HG03280 (cell line): ENCODE results near the gene GBA3.

Experiments
- ATAC-seq: cut with Tn5 transposase; IDR thresholded peaks from one replicate; pipeline ENCODE4 v1.9.1; 2021; ENCODE audit warnings: mild to moderate bottlenecking, moderate library complexity; ENCODE audit not compliant: unreplicated experiment

GBA3 gene

DNA sequence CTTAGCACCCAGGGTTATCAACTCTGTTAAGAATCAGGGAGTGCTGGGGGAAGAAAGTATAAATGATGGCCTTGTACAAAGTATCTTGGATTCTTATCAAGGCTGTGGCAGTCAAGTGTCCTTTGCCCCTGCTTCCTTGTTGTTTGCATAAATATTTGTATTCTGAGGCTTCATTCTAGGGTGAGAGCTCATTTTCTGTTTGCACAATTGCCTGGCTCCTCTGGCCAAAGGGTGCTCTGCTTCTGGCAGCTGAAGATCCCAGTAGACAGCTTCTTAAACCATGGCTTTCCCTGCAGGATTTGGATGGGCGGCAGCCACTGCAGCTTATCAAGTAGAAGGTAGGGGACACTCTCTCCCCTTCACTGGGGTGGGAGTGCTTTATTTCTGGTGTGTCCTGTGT is at the start of gene GBA3:
Gene GBA3, plus strand, starts transcription at position 202 of the 400 bp plus-strand sequence.
- ATAC-seq: no peak

DNA sequence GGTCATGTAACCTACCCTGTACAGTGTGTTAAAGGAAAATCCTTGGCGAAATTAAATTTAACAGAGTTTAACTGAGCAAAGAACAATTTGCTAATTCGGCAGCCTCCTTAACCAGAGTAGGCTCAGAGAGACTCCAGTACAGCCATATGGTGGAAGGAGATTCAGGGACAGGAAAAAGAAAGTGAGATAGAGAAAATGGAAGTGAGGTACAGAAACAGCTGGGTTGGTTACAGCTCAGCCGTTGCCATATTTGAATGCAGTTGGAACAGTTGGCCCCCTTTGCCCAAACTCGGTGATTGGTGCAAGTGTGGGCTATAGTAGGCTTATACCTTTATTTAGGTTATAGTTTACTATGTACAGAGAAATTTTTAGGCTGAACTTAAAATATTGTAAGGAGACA is 48.8 kb upstream of the GBA3 start:
- no peak for ATAC-seq

DNA sequence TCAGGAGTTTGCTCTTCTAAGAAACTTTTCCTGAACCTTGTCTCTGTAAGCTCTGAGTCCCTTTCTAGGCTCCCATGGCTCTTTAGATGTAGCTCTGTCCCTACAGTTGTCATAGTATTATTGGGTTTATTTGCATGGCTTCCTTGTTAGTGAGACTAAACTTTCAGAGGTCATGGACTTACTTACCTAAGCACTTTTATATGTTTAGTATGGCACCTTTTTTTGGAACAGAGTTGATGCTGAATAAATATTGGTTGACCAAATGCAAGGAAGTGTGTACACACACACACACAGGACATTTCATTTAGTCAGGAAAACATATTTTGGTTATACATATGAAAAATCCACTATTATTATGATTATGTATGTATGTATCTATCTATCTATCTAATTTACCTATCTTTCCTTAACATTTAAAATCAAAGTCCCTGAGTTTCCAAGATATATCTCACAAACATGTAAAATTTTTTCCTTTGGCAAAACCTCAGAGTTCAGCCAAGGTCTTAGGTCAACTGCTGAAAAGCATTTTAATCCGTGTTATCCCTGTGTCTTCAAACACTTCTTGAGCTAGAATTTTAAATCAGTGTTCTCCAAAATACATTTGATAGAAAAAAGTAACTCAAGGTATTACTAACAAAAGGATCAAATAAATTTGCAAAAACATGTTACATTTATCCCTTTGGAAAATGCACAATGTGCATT is 47.1 kb upstream of the GBA3 start:
- no peak for ATAC-seq

DNA sequence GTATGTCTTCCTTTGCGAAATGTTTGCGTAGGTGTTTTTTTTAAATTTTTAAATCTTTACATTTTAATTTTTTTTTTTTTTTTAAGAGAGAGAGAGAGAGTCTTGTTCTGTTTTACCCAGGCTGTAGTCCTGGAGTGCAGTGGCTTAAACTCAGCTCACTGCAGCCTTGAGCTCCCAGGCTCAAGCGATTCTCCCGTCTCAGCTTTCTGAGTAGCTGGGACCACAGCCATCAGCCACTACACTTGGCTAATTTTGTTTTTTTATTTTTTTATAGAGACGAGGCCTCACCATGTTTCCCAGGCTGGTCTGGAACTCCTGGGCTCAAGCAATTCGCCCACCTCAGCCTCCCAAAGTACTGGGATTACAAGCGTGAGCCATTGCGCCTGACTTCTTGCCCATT is 43.7 kb upstream of the GBA3 start:
- no peak for ATAC-seq

DNA sequence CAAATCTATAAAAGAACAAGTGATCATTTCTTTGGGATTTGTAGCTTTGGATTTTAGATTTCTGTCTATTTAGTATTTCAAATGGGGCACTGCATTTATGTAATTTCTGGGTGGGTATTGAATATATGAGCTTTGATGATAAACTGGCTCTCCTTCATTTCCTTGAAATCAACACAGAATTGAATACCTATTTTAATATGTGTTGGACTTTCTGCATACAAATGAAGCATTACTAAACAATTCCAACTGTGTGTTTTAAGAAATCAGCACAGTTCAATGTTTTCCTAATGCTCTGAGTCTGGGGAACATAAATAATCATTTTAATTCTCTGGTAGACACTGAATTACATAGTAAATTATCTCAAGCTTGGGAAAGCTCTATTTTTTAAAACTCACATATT is 42.0 kb upstream of the GBA3 start:
- no peak for ATAC-seq

DNA sequence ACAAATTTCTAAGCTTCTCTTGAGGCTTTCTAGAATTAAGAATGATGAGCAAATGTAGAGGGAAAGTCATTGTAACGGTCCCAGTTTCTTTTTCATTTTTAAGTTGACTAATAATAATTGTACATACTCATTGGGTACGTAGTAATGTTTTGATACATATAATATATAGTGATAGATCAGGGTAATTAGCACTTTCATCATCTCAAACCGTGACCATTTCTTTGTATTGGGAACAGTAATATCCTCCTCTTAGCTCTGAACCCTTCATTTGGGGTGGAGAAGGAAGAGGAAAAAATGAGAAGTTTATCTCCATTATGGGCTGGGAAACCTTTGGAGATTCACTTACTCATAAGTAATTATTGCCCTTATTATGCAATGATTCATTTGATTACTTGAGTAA is 39.0 kb upstream of the GBA3 start:
- no peak for ATAC-seq

DNA sequence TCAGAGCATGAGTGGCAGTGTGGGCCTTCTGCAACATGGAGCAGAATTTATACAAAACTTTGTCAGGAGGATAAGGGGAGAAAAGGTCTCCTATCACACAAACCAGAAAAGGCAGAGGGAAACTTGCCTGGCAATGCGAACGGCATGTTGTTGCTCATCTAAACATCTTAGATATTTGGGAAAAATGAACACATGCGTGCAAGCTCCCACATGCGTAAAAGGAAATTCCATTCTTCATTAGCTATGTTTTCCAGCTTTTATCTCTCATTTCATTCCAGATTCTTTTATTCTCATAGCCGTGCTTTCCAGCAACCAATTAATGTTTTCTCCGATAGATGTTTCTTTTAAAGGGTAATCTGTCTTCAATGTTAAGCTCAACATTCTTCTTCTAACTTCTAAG is 31.3 kb upstream of the GBA3 start:
- no peak for ATAC-seq

DNA sequence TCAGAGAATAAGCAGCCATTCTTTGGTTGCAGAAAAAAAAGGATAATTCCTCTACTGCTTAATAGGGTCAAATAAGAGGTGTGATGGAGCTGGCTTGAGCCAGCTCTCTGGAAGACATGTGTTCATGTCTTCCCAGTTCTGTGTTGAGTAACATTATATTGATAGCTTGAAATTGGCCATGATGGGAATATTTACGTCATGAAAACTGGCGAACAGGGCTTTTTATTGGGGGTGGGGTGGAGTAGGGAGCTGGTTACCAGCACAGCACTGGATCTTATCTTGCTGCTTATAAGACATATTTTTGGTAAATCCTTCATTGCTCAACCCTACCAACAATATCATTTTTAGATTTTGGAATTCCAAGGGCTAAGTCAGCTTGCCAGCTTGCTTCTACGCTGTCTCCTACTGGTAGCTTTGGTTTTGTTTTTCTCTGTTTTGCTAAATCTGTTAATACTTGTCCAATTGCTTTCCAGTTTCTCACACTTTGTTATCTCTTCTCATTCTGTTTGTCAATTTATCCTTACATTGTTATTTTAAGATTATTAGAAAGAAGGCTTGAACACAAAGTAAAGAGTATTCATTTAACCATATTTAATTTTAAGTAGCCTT is 25.3 kb upstream of the GBA3 start:
- ATAC-seq: no peak

DNA sequence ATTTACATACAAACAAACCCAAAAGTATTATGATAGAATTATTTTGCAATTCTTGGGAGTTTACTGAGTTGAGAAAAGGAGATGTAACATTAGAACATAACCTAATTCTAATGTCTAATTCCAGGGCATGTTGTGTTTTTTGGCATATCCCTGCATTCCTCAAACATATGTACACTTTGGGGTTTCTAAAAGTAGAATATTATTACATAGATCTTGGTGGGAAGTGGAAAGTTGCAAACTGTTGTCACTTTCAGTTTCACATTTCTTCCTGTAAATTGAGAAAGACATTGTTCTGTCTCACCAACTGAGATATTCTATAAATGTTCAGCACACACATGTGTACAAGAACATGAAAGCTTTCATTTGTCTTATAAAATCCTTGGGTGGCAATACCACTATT is 24.4 kb upstream of the GBA3 start:
- no peak for ATAC-seq

DNA sequence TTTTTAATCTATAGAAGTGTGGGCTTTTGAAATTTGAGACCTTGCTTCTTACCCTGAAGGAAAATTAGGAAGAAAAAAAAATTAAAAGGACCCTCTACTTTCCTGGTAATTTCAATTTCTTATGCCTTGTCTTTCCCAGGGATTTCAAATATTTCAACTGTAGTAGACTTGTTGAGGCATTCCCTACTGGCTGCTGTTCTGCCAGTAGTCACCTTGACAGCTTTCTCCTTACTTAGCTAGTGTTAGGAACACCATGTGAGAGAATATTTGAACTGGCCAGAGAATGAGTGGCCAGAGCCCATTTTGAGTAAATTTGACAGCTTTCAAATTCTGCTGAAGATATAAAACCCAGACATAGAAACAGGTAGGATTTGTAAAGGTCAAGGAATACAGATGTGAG is 24.0 kb upstream of the GBA3 start:
- ATAC-seq: no peak

DNA sequence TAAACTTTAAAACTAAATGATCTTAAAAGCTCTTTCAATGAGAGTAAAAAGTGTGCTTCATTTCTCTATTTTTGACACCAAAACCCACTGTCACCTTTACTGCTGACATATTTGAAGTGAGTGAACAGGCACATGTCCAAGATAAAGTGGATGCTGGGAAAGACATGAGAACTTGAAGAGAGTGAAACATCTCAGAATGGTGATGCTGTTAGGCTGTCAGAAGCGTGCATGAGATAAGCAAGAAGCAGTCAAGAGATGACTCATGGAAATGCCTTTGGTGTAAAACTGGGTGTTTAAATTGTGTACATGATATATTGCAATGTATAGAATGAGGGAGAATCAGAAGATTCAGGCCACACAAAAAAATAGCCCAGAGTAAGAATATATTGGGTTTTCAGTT is 21.8 kb upstream of the GBA3 start:
- ATAC-seq: no peak

DNA sequence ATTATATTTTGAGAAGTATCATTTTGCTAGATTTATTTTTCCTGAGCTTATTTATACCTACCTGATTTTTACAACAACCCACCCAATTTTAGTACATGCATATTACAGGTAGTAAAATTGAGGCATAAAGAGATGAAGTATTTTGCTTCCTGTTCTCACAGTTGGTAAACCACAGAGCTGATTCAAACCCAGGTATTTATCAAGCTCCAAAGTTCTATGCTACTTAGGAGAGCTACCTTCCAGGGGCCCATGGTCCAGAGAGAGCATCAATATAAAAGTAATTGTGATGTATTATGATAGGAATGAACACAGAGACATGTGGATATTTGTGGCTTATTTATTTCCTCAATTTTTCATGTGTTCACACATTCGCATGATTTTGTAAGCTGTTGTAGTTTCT is 20.2 kb upstream of the GBA3 start:
- no peak for ATAC-seq

DNA sequence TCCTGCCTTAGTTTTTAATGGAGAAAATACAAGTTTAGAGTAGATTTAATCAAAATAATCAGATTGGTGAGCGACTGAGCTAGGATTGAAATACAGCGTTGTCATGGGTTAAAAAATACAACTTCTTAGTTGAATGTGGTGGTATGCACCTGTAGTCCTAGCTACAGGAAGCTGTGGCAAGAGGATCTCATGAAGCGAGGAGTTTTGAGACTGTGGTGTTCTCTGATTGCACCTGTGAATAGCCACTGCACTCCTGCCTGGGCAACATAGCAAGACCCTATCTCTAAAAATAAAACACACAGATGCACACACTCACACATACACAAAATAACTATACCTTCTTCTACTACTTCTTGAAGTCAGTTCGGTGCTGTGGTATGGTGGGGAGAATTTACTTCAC is 19.8 kb upstream of the GBA3 start:
- no peak for ATAC-seq

DNA sequence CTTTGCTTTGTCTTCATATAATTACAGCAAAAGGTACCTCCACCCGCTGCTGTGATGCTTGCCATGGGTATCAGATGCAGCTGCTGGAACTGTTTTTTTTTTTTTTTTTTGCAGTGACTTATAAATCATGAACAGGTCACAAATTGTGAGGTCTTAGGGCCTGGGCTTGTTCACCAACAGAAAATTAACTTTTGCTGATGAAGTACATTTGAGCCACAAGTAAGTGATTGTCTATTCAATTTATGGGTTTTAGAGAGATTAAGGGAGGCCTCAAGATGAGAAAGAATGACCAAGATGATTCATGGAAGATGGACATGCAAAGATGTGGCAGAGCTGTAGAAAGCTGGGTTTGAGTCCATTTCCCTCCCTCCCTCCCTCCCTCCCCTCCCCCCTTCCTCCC is 18.0 kb upstream of the GBA3 start:
- ATAC-seq: no peak

DNA sequence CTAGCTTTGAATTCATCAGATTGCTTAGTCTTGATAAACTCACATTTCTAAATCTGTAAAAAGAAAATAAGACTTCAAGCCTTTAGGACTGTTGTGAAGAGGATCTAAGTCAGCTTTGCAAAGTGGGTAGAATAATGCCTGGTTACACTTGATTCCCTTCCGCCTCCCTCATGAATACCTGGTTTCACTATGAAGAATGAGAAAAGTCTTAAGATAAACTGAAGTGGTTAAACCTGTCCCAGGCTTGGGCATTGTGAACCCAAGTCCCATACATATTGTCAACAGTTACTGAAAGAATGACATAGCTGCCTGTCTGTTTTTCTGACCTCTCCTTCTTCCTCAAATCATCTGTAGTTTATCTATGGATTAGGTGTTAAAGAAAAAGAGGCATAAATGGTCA is 16.7 kb upstream of the GBA3 start:
- no peak for ATAC-seq

DNA sequence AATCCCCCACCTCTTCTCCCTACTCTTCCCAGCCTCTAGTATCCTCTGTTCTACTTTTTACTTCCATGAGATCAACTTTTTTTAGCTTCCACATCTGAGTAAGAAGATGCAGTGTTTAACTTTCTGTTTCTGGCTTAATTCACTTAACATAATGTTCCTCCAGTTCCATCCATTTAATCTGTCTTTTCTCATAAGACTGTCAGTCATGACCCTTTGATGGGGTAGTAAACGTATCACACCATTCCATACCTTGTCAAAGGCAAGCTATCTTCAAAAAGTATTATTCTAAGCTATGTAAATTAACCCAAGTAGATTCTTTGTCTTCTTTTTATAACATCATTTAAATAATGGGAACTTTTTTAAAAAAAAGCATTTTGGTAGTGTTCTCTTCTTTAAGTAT is 15.0 kb upstream of the GBA3 start:
- ATAC-seq: no peak

DNA sequence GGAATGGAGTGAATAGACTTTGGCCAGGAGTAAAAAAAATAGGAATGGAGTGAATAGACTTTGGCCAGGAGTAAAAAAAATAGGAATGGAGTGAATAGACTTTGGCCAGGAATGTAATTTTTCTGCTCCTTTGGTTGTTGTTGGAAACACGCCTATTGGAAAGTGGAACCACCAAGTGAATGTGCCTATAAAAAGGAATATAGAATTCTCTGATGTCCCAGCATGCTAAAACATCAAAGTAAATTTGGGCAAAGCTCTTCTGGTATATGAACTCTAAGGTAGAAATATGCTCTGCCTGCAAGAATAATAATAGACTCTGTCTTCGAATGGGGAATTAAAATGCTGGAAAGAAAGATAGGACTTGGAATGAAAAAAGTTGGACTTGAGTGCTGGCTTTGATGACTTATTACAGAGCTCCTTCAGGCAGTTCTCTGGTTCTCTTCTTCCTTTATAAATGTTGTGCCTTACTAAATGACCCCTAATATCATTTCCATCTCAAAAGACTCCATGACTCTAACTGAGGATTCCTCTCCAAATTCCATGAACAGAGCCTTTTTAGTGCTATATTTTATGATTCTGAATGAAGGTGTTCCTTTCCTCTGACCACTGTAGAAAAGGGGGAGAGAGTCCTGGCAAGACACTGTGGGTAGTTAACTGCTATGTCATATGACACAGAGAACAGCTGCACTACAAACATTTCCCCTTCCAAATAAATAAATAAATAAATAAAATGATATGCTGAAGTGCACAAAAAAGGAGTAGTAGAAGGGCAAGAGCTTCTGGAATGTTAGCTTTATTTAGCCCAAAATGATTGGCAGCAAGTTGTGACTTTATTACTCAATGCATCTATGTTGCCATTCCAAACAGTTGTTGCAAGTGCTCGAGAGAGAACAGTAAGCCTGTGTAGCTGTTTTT is 13.5 kb upstream of the GBA3 start:
- ATAC-seq: no peak

DNA sequence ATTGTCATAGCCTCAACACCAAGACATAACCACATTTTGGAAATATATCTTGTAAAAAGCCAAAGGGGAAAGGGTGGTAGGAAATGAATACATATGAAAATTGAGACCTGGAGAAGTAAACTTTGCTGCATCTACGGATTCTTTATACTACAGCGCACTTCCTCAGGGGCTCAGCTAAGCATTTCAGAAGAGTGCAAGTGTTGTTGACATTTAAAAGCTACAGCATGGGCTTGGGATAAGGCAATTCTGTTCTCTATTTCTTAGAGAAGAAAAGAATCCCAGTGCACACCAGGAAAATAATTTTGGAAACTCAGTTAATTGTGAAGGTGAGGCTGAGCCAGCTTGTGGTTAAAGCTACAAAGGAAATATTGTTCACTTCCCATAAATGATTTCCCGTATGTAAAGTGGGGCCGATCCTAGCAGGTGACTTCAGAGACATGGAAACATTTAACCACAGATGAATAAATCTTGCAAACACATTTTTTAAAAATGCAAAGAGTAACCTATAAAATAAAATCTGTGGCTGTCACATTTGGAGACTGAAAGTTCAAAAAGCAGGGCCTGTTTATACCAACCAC is 12.6 kb upstream of the GBA3 start:
- ATAC-seq: no peak

DNA sequence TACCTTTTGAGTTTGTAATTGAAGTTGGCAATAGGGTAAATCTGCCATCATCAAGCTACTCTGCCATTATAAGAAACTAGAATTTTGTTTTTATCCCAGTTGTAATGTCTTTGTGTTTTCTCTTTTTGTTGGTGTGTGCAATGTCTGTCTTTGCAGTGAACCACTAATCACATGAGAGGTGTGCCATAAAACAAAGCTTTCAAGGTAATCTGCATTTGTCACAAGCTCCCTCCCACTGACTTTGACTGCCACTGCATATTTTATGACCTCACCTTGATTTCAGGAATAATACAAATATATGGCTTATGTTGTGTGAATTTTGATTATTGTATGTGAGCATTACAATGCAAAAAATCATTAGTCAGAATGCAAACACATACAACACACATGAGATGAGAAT is 9.0 kb upstream of the GBA3 start:
- ATAC-seq: no peak

DNA sequence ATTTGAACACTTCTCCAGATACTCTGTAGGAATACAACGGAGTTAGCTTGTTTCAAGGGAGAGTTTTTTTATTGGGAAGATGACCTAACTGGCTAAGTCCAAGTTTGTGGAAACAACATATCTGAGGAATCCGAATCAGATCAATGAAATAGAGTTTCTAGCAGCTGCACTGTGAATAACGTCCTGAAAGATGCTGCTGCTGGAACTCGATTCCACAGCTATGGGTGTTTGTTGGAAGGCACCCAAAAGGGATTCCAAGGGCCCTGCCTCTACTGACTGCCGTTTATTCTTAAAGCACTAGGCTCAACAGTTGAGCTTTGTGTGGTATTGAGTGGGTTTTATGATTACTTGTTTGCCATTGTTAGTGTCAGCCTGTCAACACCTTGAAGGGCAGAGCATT is 6.6 kb upstream of the GBA3 start:
- ATAC-seq: no peak

DNA sequence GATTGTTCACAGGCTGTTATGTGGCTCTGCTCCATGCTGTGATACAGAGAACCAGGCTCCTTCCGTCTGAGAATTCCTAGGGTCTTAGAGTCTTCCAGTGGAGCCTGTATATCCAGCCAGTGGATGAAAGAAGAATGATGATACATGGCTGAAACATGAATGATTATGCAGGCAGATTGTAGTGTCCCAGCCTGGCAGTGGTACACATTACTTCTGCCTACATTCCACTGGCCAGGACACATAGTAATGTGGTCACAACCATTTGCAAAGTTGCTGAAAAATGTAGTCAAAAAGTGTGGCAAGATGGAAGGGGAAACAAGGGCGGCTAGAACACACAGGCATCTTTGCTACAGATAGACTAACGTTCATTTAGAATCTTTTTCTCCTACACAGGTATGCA is 4.5 kb upstream of the GBA3 start:
- no peak for ATAC-seq

DNA sequence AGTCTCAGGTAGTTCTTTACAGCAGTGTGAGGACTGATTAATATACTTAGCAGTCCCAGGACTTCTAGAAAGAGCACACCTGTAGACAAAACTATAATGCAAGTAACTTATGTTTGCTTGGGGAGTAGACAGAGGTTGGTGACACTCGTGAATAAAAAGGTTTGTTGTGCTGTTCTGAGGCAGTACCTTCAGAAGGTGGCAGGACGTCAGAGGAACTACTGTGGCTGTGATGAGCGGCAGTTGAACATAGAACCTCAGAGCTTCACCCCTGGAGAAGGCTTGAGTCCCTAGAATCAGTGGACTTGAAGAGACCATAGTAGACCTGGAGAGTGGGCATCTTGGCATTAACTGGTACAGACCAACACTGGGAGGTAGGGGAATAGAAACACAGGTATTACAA is 3.3 kb upstream of the GBA3 start:
- no peak for ATAC-seq
